Measurements from ENCODE around the gene DXO.

The DXO gene

GRCh38 chr6:31940256-31940664, 31.7 kb downstream of the DXO start:
- Histone ChIP-seq H3K18ac (ENCODE audit: low read depth in 1 of 2, low read length in 2 of 2) (no peak overlapping the region), H4K8ac (ENCODE audit: low read length) (no peak overlapping the region), H2BK15ac (ENCODE audit: low read depth, poor library complexity, severe bottlenecking) (no peak overlapping the region), H3K4me3 (ENCODE audit: insufficient read depth in 1 of 2, low read depth in 1 of 2, low read length in 2 of 2) (no peak overlapping the region), H3K27ac (ENCODE audit: low read length, poor library complexity, severe bottlenecking) (no peak overlapping the region), H3K9me3 (ENCODE audit: control insufficient read depth, low read length) (no peaks in the 10 kb centered on the region), H2AK5ac (ENCODE audit: low read length, severe bottlenecking) (no peak overlapping the region), H2BK5ac (ENCODE audit: low read depth, low read length, poor library complexity, severe bottlenecking) (no peak overlapping the region), H3K14ac (ENCODE audit: low read length in 2 of 2) (no peak overlapping the region), H2BK12ac (ENCODE audit: low read length in 2 of 2) (no peak overlapping the region), H3K36me3 (ENCODE audit: control insufficient read depth in 1 of 2, insufficient read depth in 2 of 2, low read depth in 1 of 2, low read length in 2 of 2) (peaks cover 0 to 7% of the 10 kb centered on the region in 2 experiments), H3K9ac (ENCODE audit: low read length) (no peak overlapping the region), H3K79me1 (replicated peaks; ENCODE audit: low read length, poor library complexity, severe bottlenecking) (no peaks in the 10 kb centered on the region), H4K91ac (ENCODE audit: low read length) (no peak overlapping the region), H2AFZ (ENCODE audit: low read depth, low read length) (no peak overlapping the region), H2BK120ac (ENCODE audit: low read depth, low read length) (no peak overlapping the region), H3K4me1 (ENCODE audit: control insufficient read depth, insufficient read depth, low read depth, low read length) (peaks cover 6% of the 10 kb centered on the region), H3K4ac (ENCODE audit: low read depth in 1 of 2, low read length in 2 of 2) (no peak overlapping the region), H3K23ac (ENCODE audit: low read length in 2 of 2) (no peak overlapping the region), H3K27me3 (ENCODE audit: control insufficient read depth in 1 of 2, insufficient read depth in 1 of 2, low read length in 2 of 2) (peaks cover 0 to 25% of the 10 kb centered on the region in 2 experiments), H3K4me2 (ENCODE audit: low read length, poor library complexity, severe bottlenecking) (no peak overlapping the region)
- WGBS = 24% methylated on average over 6 of the region's 6 CpGs
- DNase-seq = peak; percentile 69

DNA sequence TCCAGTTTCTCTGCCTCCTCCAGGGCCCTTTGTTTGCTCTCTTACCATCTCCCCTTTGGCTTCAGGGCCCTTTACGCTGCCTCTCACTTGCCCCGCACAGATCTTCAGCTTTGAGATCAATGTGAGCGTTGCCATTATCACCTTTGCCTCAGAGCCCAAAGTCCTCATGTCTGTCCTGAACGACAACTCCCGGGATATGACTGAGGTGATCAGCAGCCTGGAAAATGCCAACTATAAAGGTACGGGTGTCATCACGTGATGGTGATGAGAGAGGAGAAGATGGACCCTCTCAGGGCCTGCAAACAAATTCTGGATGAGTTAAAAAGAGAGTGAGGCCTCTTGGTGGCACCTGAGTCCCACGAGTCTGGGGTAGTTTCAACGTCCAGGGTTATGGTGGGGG, 36.1 kb downstream of the DXO start:
- WGBS = 85% methylated on average over 9 of the region's 9 CpGs
- peaks cover 0 to 7% of the 10 kb centered on the region in 2 experiments for H3K36me3 ChIP-seq (ENCODE audit: control insufficient read depth in 1 of 2, insufficient read depth in 2 of 2, low read depth in 1 of 2, low read length in 2 of 2)

DNA sequence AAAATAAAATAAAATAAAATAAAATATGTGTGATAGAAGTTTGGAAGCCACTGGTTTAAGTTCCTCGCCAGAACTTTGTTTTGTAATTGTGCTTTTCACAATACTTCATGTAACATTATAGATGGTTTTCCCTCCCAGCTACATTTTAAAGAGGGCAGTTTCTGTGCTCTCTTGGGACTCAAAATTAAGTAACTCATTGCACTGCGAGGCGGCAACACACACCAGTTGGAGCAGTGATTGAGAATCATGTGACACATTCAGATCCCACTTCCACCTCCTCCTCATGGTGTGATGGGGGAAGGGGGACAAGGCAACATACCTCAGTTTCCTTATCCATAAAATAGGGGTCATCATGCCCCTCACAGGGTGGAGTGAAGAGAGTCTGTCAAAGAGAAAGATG, 36.9 kb downstream of the DXO start:
- Histone ChIP-seq H3K79me1 (replicated peaks; ENCODE audit: low read length, poor library complexity, severe bottlenecking) (no peaks in the 10 kb centered on the region), H3K27me3 (ENCODE audit: control insufficient read depth in 1 of 2, insufficient read depth in 1 of 2, low read length in 2 of 2) (peaks cover 0 to 19% of the 10 kb centered on the region in 2 experiments), H3K4me1 (ENCODE audit: control insufficient read depth, insufficient read depth, low read depth, low read length) (peaks cover under 1% of the 10 kb centered on the region), H3K14ac (ENCODE audit: low read length in 2 of 2) (no peak overlapping the region), H2BK12ac (ENCODE audit: low read length in 2 of 2) (no peak overlapping the region), H2AK5ac (ENCODE audit: low read length, severe bottlenecking) (no peak overlapping the region), H2BK5ac (ENCODE audit: low read depth, low read length, poor library complexity, severe bottlenecking) (no peak overlapping the region), H2BK120ac (ENCODE audit: low read depth, low read length) (no peak overlapping the region), H3K36me3 (ENCODE audit: control insufficient read depth in 1 of 2, insufficient read depth in 2 of 2, low read depth in 1 of 2, low read length in 2 of 2) (peaks cover 0 to 7% of the 10 kb centered on the region in 2 experiments), H3K4me3 (ENCODE audit: insufficient read depth in 1 of 2, low read depth in 1 of 2, low read length in 2 of 2) (no peak overlapping the region), H3K18ac (ENCODE audit: low read depth in 1 of 2, low read length in 2 of 2) (no peak overlapping the region), H2AFZ (ENCODE audit: low read depth, low read length) (no peak overlapping the region), H3K9me3 (ENCODE audit: control insufficient read depth, low read length) (no peaks in the 10 kb centered on the region), H3K23ac (ENCODE audit: low read length in 2 of 2) (no peak overlapping the region), H3K4me2 (ENCODE audit: low read length, poor library complexity, severe bottlenecking) (no peak overlapping the region), H4K8ac (ENCODE audit: low read length) (no peak overlapping the region), H2BK15ac (ENCODE audit: low read depth, poor library complexity, severe bottlenecking) (no peak overlapping the region), H3K27ac (ENCODE audit: low read length, poor library complexity, severe bottlenecking) (no peak overlapping the region), H3K9ac (ENCODE audit: low read length) (no peak overlapping the region), H4K91ac (ENCODE audit: low read length) (no peak overlapping the region), H3K4ac (ENCODE audit: low read depth in 1 of 2, low read length in 2 of 2) (no peak overlapping the region)
- no CpG with 5 or more reads among the region's 3 CpGs for WGBS
- DNase-seq = no peak

More for the DNA sequence above, 36.1 kb downstream of the DXO start:
- Histone ChIP-seq H3K18ac (ENCODE audit: low read depth in 1 of 2, low read length in 2 of 2) (no peak overlapping the region), H3K27me3 (ENCODE audit: control insufficient read depth in 1 of 2, insufficient read depth in 1 of 2, low read length in 2 of 2) (peaks cover 0 to 19% of the 10 kb centered on the region in 2 experiments), H4K91ac (ENCODE audit: low read length) (no peak overlapping the region), H3K9me3 (ENCODE audit: control insufficient read depth, low read length) (no peaks in the 10 kb centered on the region), H3K27ac (ENCODE audit: low read length, poor library complexity, severe bottlenecking) (no peak overlapping the region), H3K23ac (ENCODE audit: low read length in 2 of 2) (no peak overlapping the region), H3K4me1 (ENCODE audit: control insufficient read depth, insufficient read depth, low read depth, low read length) (peaks cover 3% of the 10 kb centered on the region), H3K4me3 (ENCODE audit: insufficient read depth in 1 of 2, low read depth in 1 of 2, low read length in 2 of 2) (no peak overlapping the region), H3K14ac (ENCODE audit: low read length in 2 of 2) (no peak overlapping the region), H2BK15ac (ENCODE audit: low read depth, poor library complexity, severe bottlenecking) (no peak overlapping the region), H3K4me2 (ENCODE audit: low read length, poor library complexity, severe bottlenecking) (no peak overlapping the region), H4K8ac (ENCODE audit: low read length) (no peak overlapping the region), H3K9ac (ENCODE audit: low read length) (no peak overlapping the region), H2BK120ac (ENCODE audit: low read depth, low read length) (no peak overlapping the region), H3K4ac (ENCODE audit: low read depth in 1 of 2, low read length in 2 of 2) (no peak overlapping the region), H2AFZ (ENCODE audit: low read depth, low read length) (no peak overlapping the region), H3K79me1 (replicated peaks; ENCODE audit: low read length, poor library complexity, severe bottlenecking) (no peaks in the 10 kb centered on the region), H2BK12ac (ENCODE audit: low read length in 2 of 2) (no peak overlapping the region), H2AK5ac (ENCODE audit: low read length, severe bottlenecking) (no peak overlapping the region), H2BK5ac (ENCODE audit: low read depth, low read length, poor library complexity, severe bottlenecking) (no peak overlapping the region)
- no peak for DNase-seq

DNA sequence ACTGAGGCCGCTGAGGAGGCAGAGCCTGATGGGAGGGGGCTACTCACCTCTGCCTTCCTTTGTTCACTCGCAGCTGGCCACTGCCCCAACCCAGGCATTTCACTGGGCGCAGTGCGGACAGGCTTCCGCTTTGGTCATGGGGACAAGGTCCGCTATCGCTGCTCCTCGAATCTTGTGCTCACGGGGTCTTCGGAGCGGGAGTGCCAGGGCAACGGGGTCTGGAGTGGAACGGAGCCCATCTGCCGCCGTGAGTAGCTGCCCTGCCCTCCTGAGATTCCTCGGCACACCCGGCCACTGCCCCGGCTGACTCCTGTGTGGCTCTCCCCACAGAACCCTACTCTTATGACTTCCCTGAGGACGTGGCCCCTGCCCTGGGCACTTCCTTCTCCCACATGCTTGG, 38.4 kb downstream of the DXO start:
- no peak overlapping the region for H3K23ac ChIP-seq (ENCODE audit: low read length in 2 of 2)
- H2AK5ac ChIP-seq (ENCODE audit: low read length, severe bottlenecking) = no peak overlapping the region
- no peaks in the 10 kb centered on the region for H3K9me3 ChIP-seq (ENCODE audit: control insufficient read depth, low read length)
- no peaks in the 10 kb centered on the region for H3K4me1 ChIP-seq (ENCODE audit: control insufficient read depth, insufficient read depth, low read depth, low read length)
- no peak overlapping the region for H2BK12ac ChIP-seq (ENCODE audit: low read length in 2 of 2)
- no peak overlapping the region for H3K4me2 ChIP-seq (ENCODE audit: low read length, poor library complexity, severe bottlenecking)
- H3K79me1 ChIP-seq (replicated peaks; ENCODE audit: low read length, poor library complexity, severe bottlenecking) = no peaks in the 10 kb centered on the region
- H2BK5ac ChIP-seq (ENCODE audit: low read depth, low read length, poor library complexity, severe bottlenecking) = no peak overlapping the region
- H3K9ac ChIP-seq (ENCODE audit: low read length) = no peak overlapping the region
- no peak for DNase-seq
- no peak overlapping the region for H3K4ac ChIP-seq (ENCODE audit: low read depth in 1 of 2, low read length in 2 of 2)
- no peak overlapping the region for H3K18ac ChIP-seq (ENCODE audit: low read depth in 1 of 2, low read length in 2 of 2)
- no peak overlapping the region for H2AFZ ChIP-seq (ENCODE audit: low read depth, low read length)
- no peak overlapping the region for H4K8ac ChIP-seq (ENCODE audit: low read length)
- peaks cover 0 to 16% of the 10 kb centered on the region in 2 experiments for H3K27me3 ChIP-seq (ENCODE audit: control insufficient read depth in 1 of 2, insufficient read depth in 1 of 2, low read length in 2 of 2)
- no peak overlapping the region for H2BK120ac ChIP-seq (ENCODE audit: low read depth, low read length)
- 92% methylated on average over 16 of the region's 19 CpGs for WGBS
- H3K36me3 ChIP-seq (ENCODE audit: control insufficient read depth in 1 of 2, insufficient read depth in 2 of 2, low read depth in 1 of 2, low read length in 2 of 2) = no peaks in the 10 kb centered on the region
- H2BK15ac ChIP-seq (ENCODE audit: low read depth, poor library complexity, severe bottlenecking) = no peak overlapping the region
- H3K14ac ChIP-seq (ENCODE audit: low read length in 2 of 2) = no peak overlapping the region
- H3K4me3 ChIP-seq (ENCODE audit: insufficient read depth in 1 of 2, low read depth in 1 of 2, low read length in 2 of 2) = no peak overlapping the region
- no peak overlapping the region for H3K27ac ChIP-seq (ENCODE audit: low read length, poor library complexity, severe bottlenecking)
- H4K91ac ChIP-seq (ENCODE audit: low read length) = no peak overlapping the region

Measured in mesenchymal stem cell (in vitro differentiated cells and primary cell).